ENCODE measurements around the gene SLC9A5. TPM values are rescaled to one million over a fixed set of nuclear protein-coding genes. Genes with fewer than 3 reads are reported as not detected.

SLC9A5 gene
- total and polyA plus RNA-seq, 10 of the 15 experiments (the other 5 are each of a cell fraction or from before 2014, with no cell fraction given), result 0.26 to 5.7 (median 1.5) TPM

GRCh38 chr16:67302076-67302475 is 53.3 kb downstream of the SLC9A5 start:
- WGBS (ENCODE audit: insufficient coverage, insufficient replicate concordance, low lambda C conversion rate, missing lambda C conversion rate), result 33% methylated on average over 7 of the region's 7 CpGs
- intact Hi-C loops (cut with micrococcal nuclease; ENCODE audit: unreplicated experiment), result no loop called here
- H3K27me3 ChIP-seq (replicated peaks in 1 of 2; ENCODE audit: control insufficient read depth in 2 of 2, insufficient read depth in 2 of 2, low read length in 1 of 2), result peaks cover 0 to 2% of the 10 kb centered on the region in 2 experiments; a peak in 1 of 4 replicates
- ChIA-PET SMC1A (ENCODE audit: uncharacterized antibody, unreplicated experiment) (interaction anchor here (0.7 kb wide), 1 partner anchor 37 kb away, joined by 3 read pairs; no protein-coding TSS in a partner anchor), POLR2A (no interaction called here), CTCF (interaction anchor here (0.7 kb wide), 1 partner anchor 18 kb away, joined by 4 read pairs; no protein-coding TSS in a partner anchor), RAD21 (ENCODE audit: unreplicated experiment) (no interaction called here)
- DNase-seq (ENCODE audit: low read depth, low spot score), result no peak
- no peaks in the 10 kb centered on the region for H3K36me3 ChIP-seq (ENCODE audit: control insufficient read depth in 2 of 2, insufficient read depth in 2 of 2, low read length in 1 of 2)
- H3K4me2 ChIP-seq (ENCODE audit: control insufficient read depth, insufficient read depth), result no peak overlapping the region
- no peaks in the 10 kb centered on the region for H4K20me1 ChIP-seq (ENCODE audit: control insufficient read depth, insufficient read depth)
- no peak overlapping the region for H3K4me3 ChIP-seq
- FAIRE-seq, result no peak
- no TSS peak for BruUV-seq (replicated peaks)
- H2AFZ ChIP-seq (ENCODE audit: control insufficient read depth, low read depth, low read length), result no peak overlapping the region
- TF ChIP-seq SUZ12 (IDR thresholded peaks at IDR 0.05; ENCODE audit: unreplicated experiment) (no peak), SREBF2 (IDR thresholded peaks at IDR 0.05; ENCODE audit: low read length) (no peak), EGR1 (IDR thresholded peaks at IDR 0.05; ENCODE audit: borderline replicate concordance in 1 of 2, low read depth in 2 of 2, low read length in 2 of 2) (no peak), ESRRA (IDR thresholded peaks at IDR 0.05; ENCODE audit: low read length) (no peak), RBBP5 (conservative IDR thresholded peaks at IDR 0.05) (no peak), TBL1XR1 (IDR thresholded peaks at IDR 0.05; ENCODE audit: low read depth, low read length) (no peak), KLF5 (IDR thresholded peaks at IDR 0.05; ENCODE audit: partially characterized antibody) (no peak), CTCF (IDR thresholded peaks at IDR 0.05 in 2 of 3, conservative IDR thresholded peaks at IDR 0.05 in 1 of 3; ENCODE audit: control insufficient read depth in 2 of 3, extremely low read depth in 1 of 3, insufficient read depth in 1 of 3, low read depth in 3 of 3, low read length in 3 of 3) (no peak), SIN3A (IDR thresholded peaks at IDR 0.05; ENCODE audit: low read depth, low read length) (no peak), POU2F2 (IDR thresholded peaks at IDR 0.05; ENCODE audit: borderline replicate concordance, low read depth, low read length) (no peak), NKRF (conservative IDR thresholded peaks at IDR 0.05) (no peak), STAT1 (conservative IDR thresholded peaks at IDR 0.05) (no peak), ZNF24 (IDR thresholded peaks at IDR 0.05) (no peak), SMAD1 (IDR thresholded peaks at IDR 0.05; ENCODE audit: low read depth, partially characterized antibody) (no peak), YBX1 (IDR thresholded peaks at IDR 0.05) (no peak), MTA3 (IDR thresholded peaks at IDR 0.05; ENCODE audit: borderline replicate concordance, low read length) (no peak)
- TF ChIP-seq, protein P1, sequence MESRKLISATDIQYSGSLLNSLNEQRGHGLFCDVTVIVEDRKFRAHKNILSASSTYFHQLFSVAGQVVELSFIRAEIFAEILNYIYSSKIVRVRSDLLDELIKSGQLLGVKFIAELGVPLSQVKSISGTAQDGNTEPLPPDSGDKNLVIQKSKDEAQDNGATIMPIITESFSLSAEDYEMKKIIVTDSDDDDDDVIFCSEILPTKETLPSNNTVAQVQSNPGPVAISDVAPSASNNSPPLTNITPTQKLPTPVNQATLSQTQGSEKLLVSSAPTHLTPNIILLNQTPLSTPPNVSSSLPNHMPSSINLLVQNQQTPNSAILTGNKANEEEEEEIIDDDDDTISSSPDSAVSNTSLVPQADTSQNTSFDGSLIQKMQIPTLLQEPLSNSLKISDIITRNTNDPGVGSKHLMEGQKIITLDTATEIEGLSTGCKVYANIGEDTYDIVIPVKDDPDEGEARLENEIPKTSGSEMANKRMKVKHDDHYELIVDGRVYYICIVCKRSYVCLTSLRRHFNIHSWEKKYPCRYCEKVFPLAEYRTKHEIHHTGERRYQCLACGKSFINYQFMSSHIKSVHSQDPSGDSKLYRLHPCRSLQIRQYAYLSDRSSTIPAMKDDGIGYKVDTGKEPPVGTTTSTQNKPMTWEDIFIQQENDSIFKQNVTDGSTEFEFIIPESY (IDR thresholded peaks at IDR 0.05), result no peak
- no peaks in the 10 kb centered on the region for H3K4me1 ChIP-seq (ENCODE audit: control insufficient read depth, insufficient read depth, low read length)
- in situ Hi-C loops (cut with MboI), result no loop called here
- H3K9me3 ChIP-seq (replicated peaks; ENCODE audit: control insufficient read depth, insufficient read depth, low read length), result no peaks in the 10 kb centered on the region
- H3K79me2 ChIP-seq (ENCODE audit: control insufficient read depth, insufficient read depth, low read length), result no peaks in the 10 kb centered on the region
- no peak overlapping the region for H3K27ac ChIP-seq (ENCODE audit: control insufficient read depth, insufficient read depth)
- H3K9ac ChIP-seq (ENCODE audit: control insufficient read depth, insufficient read depth, low read length), result no peak overlapping the region
- ATAC-seq, result no peak; the same call in 2 of the 3 replicates
